GM18868 (cell line): ENCODE measurements around the gene HSD17B1.

ENCODE experiments used
- ATAC-seq: cut with Tn5 transposase; IDR thresholded peaks from one replicate; pipeline ENCODE4 v1.9.1; 2021; ENCODE audit warnings: mild to moderate bottlenecking, moderate library complexity; ENCODE audit not compliant: unreplicated experiment

The HSD17B1 gene

GRCh38 chr17:42565523-42566214 lies 12.9 kb downstream of the HSD17B1 start:
- no peak for ATAC-seq

- no peak for ATAC-seq
Measured at GRCh38 chr17:42566215-42566882, 13.6 kb downstream of the HSD17B1 start.

- ATAC-seq = peak; percentile 53
Measured at GRCh38 chr17:42566883-42567573, 14.3 kb downstream of the HSD17B1 start, which contains the start of gene MLX. TSS of gene MLX (plus strand) at chr17:42567100. CDS start at chr17:42567125, 25 bp downstream.

GRCh38 chr17:42568341-42569111 lies 15.8 kb downstream of the HSD17B1 start:
- ATAC-seq = no peak

GRCh38 chr17:42571435-42572225 lies 18.9 kb downstream of the HSD17B1 start:
- ATAC-seq = no peak

- no peak for ATAC-seq
Measured at GRCh38 chr17:42573095-42573494, 20.4 kb downstream of the HSD17B1 start.

GRCh38 chr17:42574463-42574862 lies 21.7 kb downstream of the HSD17B1 start:
- ATAC-seq = no peak

GRCh38 chr17:42577140-42577531 lies 24.4 kb downstream of the HSD17B1 start:
- ATAC-seq = no peak

GRCh38 chr17:42577532-42578281 lies 25.0 kb downstream of the HSD17B1 start, which contains the start of gene PSMC3IP:
TSS of gene PSMC3IP (minus strand) at chr17:42577729. CDS start at chr17:42577686, 43 bp downstream.
- ATAC-seq = peak; percentile 72

- peak; percentile 51 for ATAC-seq
Measured at GRCh38 chr17:42578282-42578869, 25.7 kb downstream of the HSD17B1 start.

- ATAC-seq = no peak
Measured at GRCh38 chr17:42579794-42580551, 27.2 kb downstream of the HSD17B1 start.

GRCh38 chr17:42581744-42582270 lies 29.1 kb downstream of the HSD17B1 start:
- ATAC-seq = no peak

- no peak for ATAC-seq
Measured at GRCh38 chr17:42584880-42585279, 32.2 kb downstream of the HSD17B1 start.

- no peak for ATAC-seq
Measured at GRCh38 chr17:42585353-42585752, 32.6 kb downstream of the HSD17B1 start.

- peak; percentile 39 for ATAC-seq
Measured at GRCh38 chr17:42586514-42587230, 33.9 kb downstream of the HSD17B1 start.

GRCh38 chr17:42590886-42591285 lies 38.2 kb downstream of the HSD17B1 start:
- no peak for ATAC-seq

- ATAC-seq = no peak
Measured at GRCh38 chr17:42591411-42591810, 38.7 kb downstream of the HSD17B1 start.
